DND-41 (cell line): Measurements from ENCODE around the gene LMO7.

ENCODE experiments used
- EZH2 ChIP-seq: IDR thresholded peaks from 3 replicates; pipeline ENCODE4 v1.6.1; 2012; ENCODE audit warnings: borderline replicate concordance, low read depth, mild to moderate bottlenecking, moderate library complexity, low read length, inconsistent platforms; ENCODE audit not compliant: severe bottlenecking
- TF ChIP-seq, protein P1 (sequence below): IDR thresholded peaks from 2 replicates; pipeline ENCODE4 v1.5.1; 2012; ENCODE audit warnings: borderline replicate concordance, low read length, moderate library complexity, mild to moderate bottlenecking; ENCODE audit not compliant: poor library complexity, severe bottlenecking; ENCODE audit errors: extremely low read depth

DNA sequence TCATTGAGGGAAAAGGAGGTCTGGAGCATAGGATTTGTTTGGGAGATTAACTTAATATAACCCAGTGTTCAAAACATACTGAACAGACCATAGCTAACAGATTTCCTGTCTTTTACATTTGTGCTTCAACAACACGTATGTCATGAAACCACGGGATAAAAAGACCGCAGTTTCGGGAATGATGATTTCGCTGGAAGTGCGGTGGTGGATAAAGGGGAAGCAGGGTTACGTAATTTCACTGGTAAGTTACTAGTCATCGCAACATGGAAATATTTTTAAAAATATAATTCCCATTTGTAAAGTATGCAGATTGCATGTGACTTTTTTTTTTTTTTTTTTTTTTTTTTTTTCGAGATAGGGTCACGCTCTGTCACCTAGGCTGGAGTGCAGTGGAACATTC, 237.4 kb downstream of the LMO7 start:
- TF ChIP-seq, protein P1, sequence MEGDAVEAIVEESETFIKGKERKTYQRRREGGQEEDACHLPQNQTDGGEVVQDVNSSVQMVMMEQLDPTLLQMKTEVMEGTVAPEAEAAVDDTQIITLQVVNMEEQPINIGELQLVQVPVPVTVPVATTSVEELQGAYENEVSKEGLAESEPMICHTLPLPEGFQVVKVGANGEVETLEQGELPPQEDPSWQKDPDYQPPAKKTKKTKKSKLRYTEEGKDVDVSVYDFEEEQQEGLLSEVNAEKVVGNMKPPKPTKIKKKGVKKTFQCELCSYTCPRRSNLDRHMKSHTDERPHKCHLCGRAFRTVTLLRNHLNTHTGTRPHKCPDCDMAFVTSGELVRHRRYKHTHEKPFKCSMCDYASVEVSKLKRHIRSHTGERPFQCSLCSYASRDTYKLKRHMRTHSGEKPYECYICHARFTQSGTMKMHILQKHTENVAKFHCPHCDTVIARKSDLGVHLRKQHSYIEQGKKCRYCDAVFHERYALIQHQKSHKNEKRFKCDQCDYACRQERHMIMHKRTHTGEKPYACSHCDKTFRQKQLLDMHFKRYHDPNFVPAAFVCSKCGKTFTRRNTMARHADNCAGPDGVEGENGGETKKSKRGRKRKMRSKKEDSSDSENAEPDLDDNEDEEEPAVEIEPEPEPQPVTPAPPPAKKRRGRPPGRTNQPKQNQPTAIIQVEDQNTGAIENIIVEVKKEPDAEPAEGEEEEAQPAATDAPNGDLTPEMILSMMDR = no peak
- TF ChIP-seq EZH2 = no peak
